Ishikawa (cell line): ENCODE results near the gene SPATA32.

Experiments
- CREB1 ChIP-seq: IDR thresholded peaks from 2 replicates; pipeline ENCODE4 v1.6.1; 2012; ENCODE audit warnings: low read depth
- RAD21 ChIP-seq: IDR thresholded peaks from 2 replicates; pipeline ENCODE4 v1.6.1; 2012; ENCODE audit warnings: low read depth
- USF1 ChIP-seq: IDR thresholded peaks from 2 replicates; pipeline ENCODE4 v1.6.1; 2012

- TF ChIP-seq RAD21 (no peak), USF1 (no peak), CREB1 (no peak)
These were observed 16.9 kb downstream of the SPATA32 start for GRCh38 chr17:45244725-45245656.
